GM23248 (cell line): ENCODE results near the gene CSNK2B.

Experiments used
- EZH2 ChIP-seq: fragments of 200-600 bp; sonication (generic); IDR thresholded peaks from 2 replicates; pipeline ENCODE4 v1.6.1; 2018; ENCODE audit warnings: antibody characterized with exemption, mild to moderate bottlenecking; ENCODE audit not compliant: insufficient read depth, poor library complexity, severe bottlenecking
- EZH2phosphoT487 ChIP-seq: fragments of 200-600 bp; sonication (generic); IDR thresholded peaks from 2 replicates; pipeline ENCODE4 v1.6.1; 2018; ENCODE audit warnings: antibody characterized with exemption, moderate library complexity, mild to moderate bottlenecking, low read depth; ENCODE audit not compliant: insufficient read depth

- TF ChIP-seq EZH2phosphoT487 (no peak), EZH2 (no peak)
Observed at GRCh38 chr6:31658158-31658688, 7.7 kb upstream of the CSNK2B start.
